HG03521 (cell line): ENCODE results near the gene ADGRV1.

Experiments used
- ATAC-seq: cut with Tn5 transposase; IDR thresholded peaks from one replicate; pipeline ENCODE4 v1.9.1; 2021; ENCODE audit warnings: mild to moderate bottlenecking, moderate library complexity; ENCODE audit not compliant: unreplicated experiment

Gene ADGRV1

GRCh38 chr5:90558344-90559192 is at the start of gene ADGRV1:
ADGRV1 (plus strand) TSS chr5:90558797; CDS start chr5:90558896, 99 bp downstream.
- ATAC-seq = no peak

- ATAC-seq = no peak
These were observed 48.2 kb upstream of the ADGRV1 start for GRCh38 chr5:90510438-90510837.

GRCh38 chr5:90514520-90514919 is 44.1 kb upstream of the ADGRV1 start:
- no peak for ATAC-seq

GRCh38 chr5:90518661-90519060 is 39.9 kb upstream of the ADGRV1 start:
- no peak for ATAC-seq

GRCh38 chr5:90519081-90519480 is 39.5 kb upstream of the ADGRV1 start:
- ATAC-seq = no peak

GRCh38 chr5:90528601-90529193 is 29.9 kb upstream of the ADGRV1 start:
- peak; percentile 1 for ATAC-seq

GRCh38 chr5:90529194-90529938 is 29.2 kb upstream of the ADGRV1 start, which contains the start of gene LYSMD3:
LYSMD3 (minus strand) TSS chr5:90529584; CDS start chr5:90525289, 4,295 bp downstream.
- peak; percentile 87 for ATAC-seq

- ATAC-seq = peak; percentile 43
These were observed 28.5 kb upstream of the ADGRV1 start for GRCh38 chr5:90529939-90530677.

- no peak for ATAC-seq
These were observed 27.7 kb upstream of the ADGRV1 start for GRCh38 chr5:90530736-90531487.

- no peak for ATAC-seq
These were observed 24.8 kb upstream of the ADGRV1 start for GRCh38 chr5:90533794-90534193.

- no peak for ATAC-seq
These were observed 23.7 kb upstream of the ADGRV1 start for GRCh38 chr5:90534922-90535321.

- ATAC-seq = no peak
These were observed 15.6 kb upstream of the ADGRV1 start for GRCh38 chr5:90542827-90543519.

GRCh38 chr5:90545511-90545910 is 13.1 kb upstream of the ADGRV1 start:
- no peak for ATAC-seq

- no peak for ATAC-seq
These were observed 12.3 kb upstream of the ADGRV1 start for GRCh38 chr5:90546216-90546837.

- no peak for ATAC-seq
These were observed 11.5 kb upstream of the ADGRV1 start for GRCh38 chr5:90547072-90547536.

GRCh38 chr5:90548069-90548593 is 10.5 kb upstream of the ADGRV1 start:
- no peak for ATAC-seq

- ATAC-seq = no peak
These were observed 9.4 kb upstream of the ADGRV1 start for GRCh38 chr5:90549223-90549622.

GRCh38 chr5:90549729-90550275 is 8.8 kb upstream of the ADGRV1 start:
- no peak for ATAC-seq
